ENCODE data around the gene CELF5.

- TF ChIP-seq CTCF (IDR thresholded peaks at IDR 0.05 in 2 of 3, conservative IDR thresholded peaks at IDR 0.05 in 1 of 3; ENCODE audit: borderline replicate concordance in 1 of 3, insufficient read depth in 1 of 3, low read depth in 2 of 3, low read length in 2 of 3) (no peak), POLR2A (IDR thresholded peaks at IDR 0.05; ENCODE audit: borderline replicate concordance, extremely low read depth, insufficient read depth, insufficient read length) (no peak), REST (IDR thresholded peaks at IDR 0.05; ENCODE audit: low read depth) (no peak), MAX (IDR thresholded peaks at IDR 0.05) (no peak), EGR1 (IDR thresholded peaks at IDR 0.05; ENCODE audit: low read depth) (no peak), ZFX (IDR thresholded peaks at IDR 0.05) (no peak), POLR2AphosphoS5 (IDR thresholded peaks at IDR 0.05; ENCODE audit: low read depth, low read length) (no peak), SIN3A (IDR thresholded peaks at IDR 0.05; ENCODE audit: low read depth) (no peak), EZH2 (IDR thresholded peaks at IDR 0.05) (no peak), RAD21 (IDR thresholded peaks at IDR 0.05; ENCODE audit: low read depth) (no peak), YY1 (IDR thresholded peaks at IDR 0.05; ENCODE audit: extremely low read depth, insufficient replicate concordance, low read depth, low read length) (no peak), EZH2phosphoT487 (IDR thresholded peaks at IDR 0.05; ENCODE audit: borderline replicate concordance) (no peak)
Observed at GRCh38 chr19:3340340-3340739, 115.9 kb downstream of the CELF5 start.

Measured in HCT116 (cell line).